Osteoblast (primary cell): ENCODE results near the gene C12orf56. TPM values are rescaled to one million over a fixed set of nuclear protein-coding genes. Genes with fewer than 3 reads are reported as not detected.

ENCODE experiments used
- DNase-seq: peaks from one replicate; pipeline ENCODE4 v3.0.0; 2011; ENCODE audit warnings: low spot score, mixed read lengths; ENCODE audit not compliant: insufficient read length; ENCODE audit errors: missing footprints
- H2AFZ ChIP-seq: 2 replicates; pipeline ENCODE4 v1.6.0; 2011; ENCODE audit warnings: mild to moderate bottlenecking, low read length
- H3K27ac ChIP-seq: 2 replicates; pipeline ENCODE4 v1.5.1; 2011; ENCODE audit warnings: mild to moderate bottlenecking, low read depth, low read length, moderate library complexity
- H3K27me3 ChIP-seq: 2 replicates; pipeline ENCODE4 v1.6.0; 2012; ENCODE audit warnings: mild to moderate bottlenecking, control low read depth, inconsistent platforms, low read length, moderate library complexity; ENCODE audit not compliant: insufficient read depth
- H3K36me3 ChIP-seq: 2 replicates; pipeline ENCODE4 v1.5.1; 2011; ENCODE audit warnings: mild to moderate bottlenecking, low read length, control low read depth, moderate library complexity; ENCODE audit not compliant: insufficient read depth
- H3K4me1 ChIP-seq: 2 replicates; pipeline ENCODE4 v1.5.1; 2011; ENCODE audit warnings: mild to moderate bottlenecking, low read length, control low read depth, moderate library complexity; ENCODE audit not compliant: insufficient read depth
- H3K4me2 ChIP-seq: 2 replicates; pipeline ENCODE4 v1.6.0; 2011; ENCODE audit warnings: mild to moderate bottlenecking, low read length; ENCODE audit not compliant: insufficient read depth
- H3K4me3 ChIP-seq: fragments of 200-600 bp; sonication (generic); 3 replicates; pipeline ENCODE4 v1.5.1; 2012; ENCODE audit warnings: mild to moderate bottlenecking, low read length, inconsistent platforms; ENCODE audit not compliant: insufficient read depth
- H3K79me2 ChIP-seq: 2 replicates; pipeline ENCODE4 v1.6.0; 2012; ENCODE audit warnings: mild to moderate bottlenecking, low read length, control low read depth, inconsistent platforms; ENCODE audit not compliant: insufficient read depth
- H3K9me3 ChIP-seq: 2 replicates; pipeline ENCODE4 v1.5.1; 2011; ENCODE audit warnings: low read depth, low read length, control low read depth
- H4K20me1 ChIP-seq: 2 replicates; pipeline ENCODE4 v1.6.0; 2012; ENCODE audit warnings: mild to moderate bottlenecking, low read length, control low read depth; ENCODE audit not compliant: insufficient read depth
- CTCF ChIP-seq: IDR thresholded peaks from 2 replicates; pipeline ENCODE4 v1.5.1; 2011; ENCODE audit warnings: mild to moderate bottlenecking, low read depth, low read length, moderate library complexity; ENCODE audit errors: extremely low read depth
- total RNA-seq: library from RNA; depleted of rRNA; stranded (reverse); fragments of >200 nt; gene quantifications from 2 replicates; pipeline ENCODE4 v1.2.3, GENCODE V29; 2012

C12orf56 gene
- total RNA-seq, 1 donor, result 0.36 TPM

- no peaks in the 10 kb centered on the region for H4K20me1 ChIP-seq
- H3K9me3 ChIP-seq, result no peaks in the 10 kb centered on the region
- no peaks in the 10 kb centered on the region for H3K4me1 ChIP-seq
- TF ChIP-seq CTCF, result no peak
- no peaks in the 10 kb centered on the region for H3K36me3 ChIP-seq
- H3K79me2 ChIP-seq, result no peaks in the 10 kb centered on the region
- H3K27me3 ChIP-seq, result no peaks in the 10 kb centered on the region
- H2AFZ ChIP-seq, result no peak overlapping the region
- no peak overlapping the region for H3K4me3 ChIP-seq
- H3K4me2 ChIP-seq, result no peak overlapping the region
- H3K27ac ChIP-seq, result no peak overlapping the region
- no peak for DNase-seq
Observed at GRCh38 chr12:64284256-64284655, 106.3 kb downstream of the C12orf56 start.

- Histone ChIP-seq H3K36me3 (no peaks in the 10 kb centered on the region), H3K79me2 (no peaks in the 10 kb centered on the region), H4K20me1 (no peaks in the 10 kb centered on the region), H3K27me3 (no peaks in the 10 kb centered on the region), H3K4me1 (no peaks in the 10 kb centered on the region), H3K4me3 (no peak overlapping the region), H3K27ac (no peak overlapping the region), H2AFZ (no peak overlapping the region), H3K4me2 (no peak overlapping the region), H3K9me3 (no peaks in the 10 kb centered on the region)
- TF ChIP-seq CTCF, result no peak
- DNase-seq, result no peak
Observed at GRCh38 chr12:64278421-64278820, 112.1 kb downstream of the C12orf56 start.

GRCh38 chr12:64273527-64274403 lies 116.8 kb downstream of the C12orf56 start:
- no peaks in the 10 kb centered on the region for H3K27me3 ChIP-seq
- H3K79me2 ChIP-seq, result no peaks in the 10 kb centered on the region
- H3K4me1 ChIP-seq, result no peaks in the 10 kb centered on the region
- H3K27ac ChIP-seq, result no peak overlapping the region
- no peaks in the 10 kb centered on the region for H4K20me1 ChIP-seq
- H3K36me3 ChIP-seq, result no peaks in the 10 kb centered on the region
- H3K9me3 ChIP-seq, result no peaks in the 10 kb centered on the region
- DNase-seq, result peak; percentile 57
- peak overlapping the region; percentile 23 for H2AFZ ChIP-seq
- no peak overlapping the region for H3K4me3 ChIP-seq
- no peak overlapping the region for H3K4me2 ChIP-seq
- TF ChIP-seq CTCF, result peak; percentile 60

- H3K27me3 ChIP-seq, result no peaks in the 10 kb centered on the region
- H3K27ac ChIP-seq, result no peak overlapping the region
- H3K79me2 ChIP-seq, result no peaks in the 10 kb centered on the region
- H3K4me3 ChIP-seq, result no peak overlapping the region
- H3K36me3 ChIP-seq, result no peaks in the 10 kb centered on the region
- H3K9me3 ChIP-seq, result no peaks in the 10 kb centered on the region
- no peak for DNase-seq
- H3K4me2 ChIP-seq, result no peak overlapping the region
- no peaks in the 10 kb centered on the region for H3K4me1 ChIP-seq
- H4K20me1 ChIP-seq, result no peaks in the 10 kb centered on the region
- peak overlapping the region; percentile 31 for H2AFZ ChIP-seq
- TF ChIP-seq CTCF, result no peak
Observed at GRCh38 chr12:64270411-64270810, 120.1 kb downstream of the C12orf56 start.
